Cardiac muscle cell (in vitro differentiated cells and primary cell): ENCODE measurements around the gene CBX7. TPM values are rescaled to one million over a fixed set of nuclear protein-coding genes. Genes with fewer than 3 reads are reported as not detected.
A peak's percentile ranks its signal among the peaks of the same experiment; 100 is the strongest.
"Not testable (repeated sequence)": the region's sequence is repeated elsewhere in the genome, so short reads cannot be mapped to it uniquely, and the experiment has no call there.

ENCODE experiments used
- DNase-seq, 2 donors: peaks; one replicate each; pipeline versions ENCODE4 v3.0.0 to v3.0.0-alpha.2; 2010 to 2017; ENCODE audit warnings: low read depth in 1 of 2, low spot score in 1 of 2
- H3K27ac ChIP-seq: fragments of 200-600 bp; sonication (generic); 2 replicates; pipeline ENCODE4 v1.5.1; 2016
- H3K27me3 ChIP-seq: fragments of 200-600 bp; sonication (generic); 2 replicates; pipeline ENCODE4 v1.6.0; 2016; ENCODE audit warnings: control low read depth
- H3K36me3 ChIP-seq: fragments of 200-600 bp; sonication (generic); 2 replicates; pipeline ENCODE4 v1.5.1; 2016; ENCODE audit warnings: control low read depth
- H3K4me1 ChIP-seq: fragments of 200-600 bp; sonication (generic); 2 replicates; pipeline ENCODE4 v1.8.1; 2017; ENCODE audit warnings: low read depth, mild to moderate bottlenecking, mixed run types
- H3K4me3 ChIP-seq: fragments of 200-600 bp; sonication (generic); 2 replicates; pipeline ENCODE4 v1.5.1; 2016; ENCODE audit warnings: mild to moderate bottlenecking
- H3K9me3 ChIP-seq: fragments of 200-600 bp; sonication (generic); 2 replicates; pipeline ENCODE4 v1.5.1; 2017; ENCODE audit warnings: low read depth, mild to moderate bottlenecking, control low read depth
- CTCF ChIP-seq: IDR thresholded peaks from 2 replicates; pipeline ENCODE4 v1.5.1; 2012; ENCODE audit warnings: low read depth, mild to moderate bottlenecking, low read length
- polyA plus RNA-seq: library from polyadenylated mRNA; unstranded; fragments of >200 nt; fragmentation: Nextera tagmentation; extraction: Ambion mirVana; gene quantifications from 2 replicates; pipeline ENCODE4 v1.2.1, GENCODE V29; 2016
- total RNA-seq: library from RNA; depleted of rRNA; stranded (reverse); fragments of >200 nt; gene quantifications from 2 replicates; pipeline ENCODE4 v1.2.3, GENCODE V29; 2016

CBX7 gene
- total and polyA plus RNA-seq, 2 experiments from 2014 or later, result 10.2 to 31.3 TPM

- H3K27me3 ChIP-seq, result no peaks in the 10 kb centered on the region
- no peaks in the 10 kb centered on the region for H3K36me3 ChIP-seq
- TF ChIP-seq CTCF, result no peak
- no peak for DNase-seq
- no peak overlapping the region for H3K4me3 ChIP-seq
- H3K4me1 ChIP-seq, result peaks cover 10% of the 10 kb centered on the region
- H3K9me3 ChIP-seq, result no peaks in the 10 kb centered on the region
- H3K27ac ChIP-seq, result no peak overlapping the region
Measured at GRCh38 chr22:39169797-39170466, 17.5 kb upstream of the CBX7 start.

- H3K36me3 ChIP-seq, result no peaks in the 10 kb centered on the region
- no peak for DNase-seq
- no peaks in the 10 kb centered on the region for H3K9me3 ChIP-seq
- no peaks in the 10 kb centered on the region for H3K27me3 ChIP-seq
- H3K27ac ChIP-seq, result no peak overlapping the region
- H3K4me1 ChIP-seq, result no peaks in the 10 kb centered on the region
- no peak for TF ChIP-seq CTCF
- H3K4me3 ChIP-seq, result no peak overlapping the region
Measured at GRCh38 chr22:39166547-39166946, 14.1 kb upstream of the CBX7 start.

GRCh38 chr22:39156093-39156492 lies 3.6 kb upstream of the CBX7 start:
- H3K27ac ChIP-seq, H3K36me3 ChIP-seq, H3K4me1 ChIP-seq, DNase-seq, H3K9me3 ChIP-seq, H3K4me3 ChIP-seq: not testable (repeated sequence)
- H3K27me3 ChIP-seq, result peaks cover 18% of the 10 kb centered on the region

GRCh38 chr22:39155421-39155820 lies 2.9 kb upstream of the CBX7 start:
- no peak for DNase-seq
- Histone ChIP-seq H3K27ac (no peak overlapping the region), H3K9me3 (no peaks in the 10 kb centered on the region), H3K36me3 (no peaks in the 10 kb centered on the region), H3K4me1 (no peaks in the 10 kb centered on the region), H3K27me3 (peaks cover 18% of the 10 kb centered on the region), H3K4me3 (no peak overlapping the region)
- no peak for TF ChIP-seq CTCF

GRCh38 chr22:39153220-39153717 lies 789 bp upstream of the CBX7 start:
- H3K27ac ChIP-seq, result peak overlapping the region; percentile 53
- H3K4me1 ChIP-seq, result no peaks in the 10 kb centered on the region
- peaks cover 18% of the 10 kb centered on the region for H3K27me3 ChIP-seq
- H3K9me3 ChIP-seq, result no peaks in the 10 kb centered on the region
- no peak for TF ChIP-seq CTCF
- peak overlapping the region; percentile 23 for H3K4me3 ChIP-seq
- no peaks in the 10 kb centered on the region for H3K36me3 ChIP-seq
- no peak for DNase-seq

- no peak for TF ChIP-seq CTCF
- H3K27ac ChIP-seq, result no peak overlapping the region
- no peak for DNase-seq
- H3K9me3 ChIP-seq, result no peaks in the 10 kb centered on the region
- H3K4me3 ChIP-seq, result peak overlapping the region; percentile 59
- no peaks in the 10 kb centered on the region for H3K4me1 ChIP-seq
- H3K36me3 ChIP-seq, result no peaks in the 10 kb centered on the region
- H3K27me3 ChIP-seq, result peaks cover 18% of the 10 kb centered on the region
Measured at GRCh38 chr22:39152024-39152510, 413 bp downstream of the CBX7 start.
